ENCODE data around the gene NFX1.

DNA sequence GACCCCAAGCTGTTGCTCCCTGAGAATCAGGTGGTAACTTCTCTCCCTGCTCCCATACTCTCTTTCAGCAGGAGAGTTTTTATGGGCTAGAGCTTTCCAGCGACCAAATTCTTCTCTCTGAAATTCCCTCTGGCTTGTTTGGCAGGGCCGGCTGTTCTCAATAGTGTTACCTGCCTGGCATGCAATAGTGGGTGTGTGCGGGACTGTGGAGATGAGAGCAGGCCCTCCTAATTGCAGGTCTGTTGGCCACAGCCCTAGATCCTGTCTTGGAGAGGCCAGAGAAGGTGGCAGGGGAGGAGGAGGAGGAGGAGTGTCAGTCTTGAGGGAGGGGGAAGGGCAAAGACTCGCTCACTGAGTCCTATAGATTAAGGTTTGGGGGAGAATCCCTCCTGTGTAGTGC, 82.6 kb downstream of the NFX1 start:
- TF ChIP-seq CTCF (IDR thresholded peaks at IDR 0.05) (no peak), POLR2AphosphoS5 (IDR thresholded peaks at IDR 0.05; ENCODE audit: insufficient read depth in 1 of 2, low read depth in 1 of 2) (no peak), POLR2A (IDR thresholded peaks at IDR 0.05) (no peak)

Measured in vagina (tissue), 2 donors.